C1 segment of cervical spinal cord (tissue), 14 donors: ENCODE data around the gene LAMA1.
A peak's percentile ranks its signal among the peaks of the same experiment; 100 is the strongest.

ENCODE experiments used
- DNase-seq, 14 donors: peaks; one replicate each; lab custom pipeline; 2025; lab: John Stamatoyannopoulos, UW

Gene LAMA1

DNA sequence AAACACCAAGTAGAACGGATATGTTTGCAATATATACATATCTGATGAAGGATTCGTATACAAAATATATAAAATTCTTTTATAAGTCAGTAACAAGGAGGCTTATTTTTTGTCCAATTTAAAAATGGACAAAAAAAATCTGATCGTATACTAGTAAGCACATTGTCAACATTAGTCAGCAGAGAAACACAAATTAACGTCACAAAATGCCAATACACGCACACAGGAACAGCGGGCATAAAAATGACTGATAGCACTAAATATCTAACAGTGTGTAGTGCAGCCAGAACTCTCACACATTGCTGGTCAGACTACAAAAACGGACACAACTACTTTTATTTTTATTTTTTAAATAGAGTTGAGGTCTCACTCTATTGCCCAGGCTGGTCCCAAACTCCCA, 69.5 kb downstream of the LAMA1 start:
- no peak for DNase-seq

DNA sequence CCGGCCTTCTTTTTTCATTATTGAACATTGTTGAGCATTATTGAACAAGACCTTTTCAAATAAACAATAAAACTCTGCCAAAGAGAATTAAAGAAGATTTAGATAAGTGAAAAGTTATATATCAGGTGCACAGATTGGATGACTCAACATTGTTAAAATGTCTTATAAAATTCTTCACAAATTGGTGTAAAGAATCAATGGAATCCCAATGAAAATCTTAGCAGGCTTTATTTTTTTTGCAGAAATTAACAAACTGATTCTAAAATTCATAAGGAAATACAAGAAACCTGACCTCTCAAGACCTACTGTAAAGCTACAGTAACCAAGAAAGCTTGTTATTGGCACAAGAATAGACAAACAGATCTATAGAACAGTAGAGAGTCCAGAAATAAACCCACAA, 70.3 kb downstream of the LAMA1 start:
- DNase-seq, result no peak

DNA sequence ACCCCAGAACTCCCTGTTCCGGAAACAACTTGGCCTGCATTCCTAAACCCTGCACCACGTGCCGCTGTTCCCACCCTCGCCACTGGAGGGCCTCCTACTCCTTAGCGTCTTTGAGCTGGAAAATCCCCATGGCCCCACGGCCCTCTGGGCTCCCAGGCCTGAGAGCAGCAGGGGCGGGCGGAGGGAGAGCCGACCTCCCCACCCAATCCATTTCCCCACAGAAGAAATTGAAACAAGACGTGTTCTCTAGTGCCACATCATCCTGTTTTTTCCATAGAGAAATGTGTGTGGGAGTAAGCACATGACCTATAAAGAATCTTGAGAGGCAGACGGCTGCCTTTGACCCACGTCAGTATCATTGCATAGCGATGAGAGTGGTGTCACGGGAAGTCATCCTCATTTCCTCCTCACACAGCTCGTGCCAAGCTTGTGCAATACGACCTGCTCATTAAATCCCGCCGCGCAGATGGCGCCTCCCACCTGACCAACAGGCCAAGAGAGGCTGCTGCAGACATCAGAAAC, 79.2 kb downstream of the LAMA1 start:
- DNase-seq, result peak in 8 of 14 donors; percentile 3 to 46 (median 10)

DNA sequence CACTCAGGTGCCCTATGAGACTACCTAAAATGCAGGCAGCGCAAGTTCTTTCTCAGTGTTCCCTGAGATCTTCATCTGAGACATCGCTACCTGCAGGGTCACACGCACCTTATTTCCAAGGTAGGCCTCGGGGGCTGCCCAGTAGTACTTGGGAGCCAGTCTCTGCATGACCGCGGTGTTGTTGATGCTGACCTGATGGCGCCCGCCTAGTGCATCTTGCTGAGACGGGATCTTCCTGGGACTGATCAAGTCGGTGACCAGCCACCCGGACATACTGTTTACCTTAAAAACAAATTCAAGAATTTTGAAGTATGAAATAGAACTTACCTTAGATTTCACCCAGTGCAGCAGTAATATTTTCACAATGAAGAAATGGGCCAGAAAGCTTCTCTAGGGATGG, 80.1 kb downstream of the LAMA1 start:
- no peak for DNase-seq

DNA sequence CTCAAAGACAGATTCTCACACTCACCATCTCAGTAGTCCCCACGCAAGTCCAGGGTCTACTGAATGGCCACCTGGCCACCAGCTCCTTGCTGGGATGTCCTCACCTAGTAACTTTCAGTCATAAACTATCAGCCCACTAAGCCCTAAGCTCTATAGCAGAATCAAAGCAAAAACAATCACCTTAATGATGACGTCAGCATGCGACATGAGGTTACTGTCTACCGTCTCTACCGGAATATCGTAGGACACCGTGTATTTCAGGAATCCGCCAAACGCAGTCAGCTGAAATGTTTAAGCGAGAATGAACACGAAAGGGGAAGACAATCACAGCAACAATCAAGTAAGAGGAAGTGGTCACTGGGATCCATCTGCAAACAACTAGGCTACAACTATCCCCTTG, 81.8 kb downstream of the LAMA1 start:
- no peak for DNase-seq

DNA sequence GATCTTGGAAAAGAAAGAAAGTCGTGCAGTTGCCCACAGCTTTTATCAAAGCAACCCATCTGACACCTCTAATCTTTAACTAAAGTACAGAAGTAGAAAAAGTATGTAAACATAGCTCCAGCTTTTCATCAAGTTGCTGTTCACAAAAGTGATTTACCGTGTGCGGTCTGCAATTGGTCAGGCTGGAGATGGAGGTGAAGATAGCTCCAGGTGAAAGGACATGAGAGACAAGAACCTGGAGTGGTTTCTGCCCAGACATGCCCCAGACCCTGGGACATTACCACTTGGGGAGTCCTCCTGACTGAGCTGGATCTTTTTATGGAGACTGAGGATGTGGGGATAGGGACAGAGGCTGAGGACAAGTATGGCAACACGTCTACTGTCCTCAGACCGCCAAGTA, 82.7 kb downstream of the LAMA1 start:
- DNase-seq, result no peak

DNA sequence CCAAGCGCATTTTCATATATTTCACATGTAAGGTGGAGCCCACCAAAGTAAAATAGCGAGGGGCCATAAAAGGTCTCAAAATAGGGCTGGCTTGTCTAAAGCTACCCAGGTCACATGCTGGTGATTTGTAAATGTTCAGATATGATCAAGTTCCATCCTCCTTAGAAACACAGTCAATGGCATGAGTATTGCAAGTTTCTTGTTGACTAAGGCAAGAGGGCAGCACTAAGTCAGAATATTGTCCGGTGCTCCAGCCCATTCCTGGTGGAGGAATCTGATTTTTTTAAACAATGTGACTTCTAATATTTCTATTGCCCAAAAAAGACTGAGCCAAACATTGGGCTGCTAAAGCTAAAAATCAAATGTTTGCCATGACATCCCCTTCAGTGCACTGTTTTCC, 85.1 kb downstream of the LAMA1 start:
- no peak for DNase-seq

DNA sequence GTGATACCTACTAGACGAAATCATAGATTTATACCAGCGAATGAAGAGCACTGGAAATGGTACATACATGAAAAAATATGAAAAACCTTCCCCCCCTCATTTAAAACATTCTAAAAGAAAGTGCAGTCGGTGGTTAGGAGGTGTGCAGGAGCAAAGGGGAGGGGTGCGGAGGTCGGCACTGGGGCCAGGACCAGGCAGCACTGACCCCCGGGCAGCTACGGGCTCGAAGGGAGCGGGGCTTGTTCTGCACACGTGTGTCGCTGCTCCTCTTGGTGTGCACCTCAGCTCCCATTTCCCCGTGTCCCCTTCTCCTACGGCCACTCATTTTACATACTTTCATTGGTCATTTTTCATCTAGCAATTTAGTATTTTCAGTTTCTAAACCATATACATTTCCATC, 89.0 kb downstream of the LAMA1 start:
- no peak for DNase-seq

DNA sequence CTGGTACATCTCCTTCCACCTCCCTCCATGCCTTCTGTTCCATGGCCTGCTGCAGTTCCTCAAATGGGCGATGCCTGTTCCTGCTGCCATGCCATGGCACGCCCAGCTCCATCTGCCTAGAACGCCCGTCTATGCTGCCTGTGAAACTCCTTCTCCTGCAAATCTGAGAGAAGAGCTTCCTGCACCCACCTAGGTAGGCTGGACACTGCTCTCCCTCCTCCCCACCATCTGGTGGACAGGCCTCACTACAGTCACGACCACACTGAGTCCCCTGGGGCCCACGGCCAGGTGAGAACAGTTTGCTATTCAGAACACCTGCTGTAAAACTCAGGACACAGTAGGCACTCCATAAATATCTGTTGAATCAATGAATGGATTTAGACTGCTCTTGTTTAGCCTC, 92.4 kb downstream of the LAMA1 start:
- no peak for DNase-seq

DNA sequence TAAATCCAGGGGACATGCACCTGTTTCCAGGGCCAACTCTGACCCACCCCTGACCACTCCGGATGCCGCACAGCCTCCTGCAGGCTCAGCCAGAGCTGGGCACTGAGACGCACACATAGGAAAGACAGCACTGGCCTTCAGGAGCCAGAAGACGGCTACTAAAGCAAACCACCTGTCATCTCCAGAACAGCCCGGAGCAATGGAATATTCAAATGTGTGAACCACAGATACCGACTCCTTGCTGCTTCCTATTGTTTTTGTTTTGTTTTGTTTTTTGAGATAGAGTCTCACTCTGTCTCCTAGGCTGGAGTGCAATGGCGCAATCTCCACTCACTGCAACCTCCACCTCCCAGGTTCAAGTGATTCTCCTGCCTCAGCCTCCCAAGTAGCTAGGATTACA, 94.0 kb downstream of the LAMA1 start:
- no peak for DNase-seq

DNA sequence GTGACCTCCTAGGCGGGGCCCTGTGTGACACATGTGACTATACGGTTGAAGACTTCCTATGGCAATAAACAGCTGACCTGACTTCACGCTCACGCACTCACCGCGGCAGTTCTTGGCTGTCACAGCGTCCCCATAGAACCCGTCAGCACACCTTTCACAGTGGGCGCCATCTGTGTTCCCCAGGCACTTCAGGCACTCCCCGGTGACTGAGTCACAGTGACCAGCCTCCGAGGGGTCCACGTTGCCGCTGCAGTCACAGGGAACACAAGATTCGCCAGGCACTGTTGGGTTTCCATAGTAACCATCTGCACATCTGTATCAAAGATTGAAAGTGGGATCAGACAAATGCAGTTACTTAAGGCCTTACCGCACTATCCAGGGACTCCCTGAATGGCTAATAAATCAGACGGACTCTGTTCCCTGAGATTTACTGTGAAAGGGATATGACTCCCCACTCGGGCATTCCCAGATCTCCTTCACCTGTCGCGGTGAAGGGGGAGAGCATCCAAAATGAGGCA, 94.5 kb downstream of the LAMA1 start:
- no peak for DNase-seq

DNA sequence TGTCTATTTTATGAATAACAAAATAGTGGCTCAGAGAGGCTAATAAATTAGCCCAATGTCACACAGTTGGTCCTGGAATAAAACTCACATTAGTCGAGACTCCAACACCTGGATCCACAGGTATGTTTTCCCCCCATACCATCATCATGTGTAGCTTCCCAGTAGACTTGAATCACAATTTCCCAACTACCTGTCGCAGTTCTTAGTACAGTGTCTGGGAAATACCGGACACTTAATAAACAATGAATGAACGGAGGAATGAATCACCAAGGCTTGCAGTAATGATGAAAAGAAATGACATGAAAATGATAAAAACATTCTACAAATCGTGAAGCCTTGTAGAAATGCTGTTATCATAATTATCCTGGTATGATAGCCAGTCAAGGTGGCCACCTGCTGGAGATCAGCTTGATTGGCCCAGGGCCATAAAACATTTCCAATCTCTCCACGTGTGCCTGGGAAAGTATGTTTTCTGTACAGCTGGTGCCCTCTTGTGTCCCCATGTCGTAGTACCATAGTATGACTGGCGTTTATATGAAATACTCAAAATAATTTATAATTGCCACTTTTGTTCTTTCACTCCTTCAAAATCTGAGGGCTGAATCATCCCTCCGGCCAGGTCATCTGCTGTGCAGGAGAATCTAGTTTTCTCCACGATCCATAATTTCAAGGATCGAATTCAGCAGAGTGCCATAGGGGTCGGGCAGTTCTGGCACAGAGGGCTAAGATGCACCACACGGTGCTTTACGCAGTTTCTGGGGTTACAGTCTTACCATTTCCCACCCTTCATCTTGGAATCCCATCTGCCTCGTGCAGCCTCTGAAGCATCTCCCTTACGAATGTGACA, 95.4 kb downstream of the LAMA1 start:
- peak in 1 of 14 donors; percentile 58 for DNase-seq

DNA sequence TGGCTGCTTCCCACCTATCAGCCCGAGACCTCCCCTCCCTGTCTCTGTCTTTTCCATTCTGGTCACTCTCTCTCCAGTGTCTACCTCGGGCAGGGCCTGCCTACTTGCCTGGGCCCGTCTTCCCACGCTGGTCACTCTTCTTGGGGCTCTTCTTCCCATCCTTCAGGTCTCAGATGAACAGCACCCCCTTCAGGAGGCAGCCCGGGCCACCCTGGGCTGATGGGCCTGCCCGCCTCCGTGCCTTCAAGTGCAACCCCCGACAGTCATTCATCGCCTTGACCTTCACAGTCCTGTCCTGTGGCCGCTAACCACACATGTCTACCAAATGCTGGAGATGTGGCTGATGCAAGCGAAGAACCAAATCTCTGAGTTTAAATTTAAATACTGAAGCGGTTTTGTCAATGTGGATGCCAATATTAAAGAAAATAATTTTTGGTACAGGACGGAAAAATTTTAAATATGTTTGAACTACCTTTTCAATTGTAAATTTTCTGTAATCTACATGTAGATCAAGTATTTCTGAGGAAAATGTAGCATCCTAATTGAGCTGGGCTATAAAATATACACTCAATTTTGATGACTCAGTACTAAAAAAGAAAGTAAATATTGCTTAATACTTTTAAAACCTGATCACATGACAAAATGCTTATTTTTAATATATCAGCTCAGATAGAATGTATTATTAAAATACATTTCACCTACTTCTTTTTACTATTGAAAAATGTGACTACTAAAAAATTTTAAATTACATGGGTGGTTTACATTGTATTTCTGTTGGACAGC, 96.4 kb downstream of the LAMA1 start:
- no peak for DNase-seq

DNA sequence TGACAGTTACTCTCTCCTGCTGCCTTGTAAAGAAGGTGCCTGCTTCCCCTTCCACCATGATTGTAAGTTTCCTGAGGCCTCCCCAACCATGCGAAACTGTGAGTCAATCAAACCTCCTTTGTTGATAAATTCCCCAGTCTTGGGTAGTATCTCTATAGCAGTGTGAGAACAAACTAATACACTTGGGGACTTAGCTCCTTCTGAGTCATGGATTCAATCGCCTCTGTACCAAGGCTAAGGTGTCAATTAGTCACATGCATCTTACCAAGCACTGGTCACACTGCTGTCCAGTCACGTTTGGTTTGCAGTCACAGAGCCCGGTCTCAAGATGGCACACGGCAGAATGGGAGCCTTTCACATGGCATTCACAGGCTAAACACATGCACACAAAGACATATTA, 100.6 kb downstream of the LAMA1 start:
- DNase-seq, result no peak

DNA sequence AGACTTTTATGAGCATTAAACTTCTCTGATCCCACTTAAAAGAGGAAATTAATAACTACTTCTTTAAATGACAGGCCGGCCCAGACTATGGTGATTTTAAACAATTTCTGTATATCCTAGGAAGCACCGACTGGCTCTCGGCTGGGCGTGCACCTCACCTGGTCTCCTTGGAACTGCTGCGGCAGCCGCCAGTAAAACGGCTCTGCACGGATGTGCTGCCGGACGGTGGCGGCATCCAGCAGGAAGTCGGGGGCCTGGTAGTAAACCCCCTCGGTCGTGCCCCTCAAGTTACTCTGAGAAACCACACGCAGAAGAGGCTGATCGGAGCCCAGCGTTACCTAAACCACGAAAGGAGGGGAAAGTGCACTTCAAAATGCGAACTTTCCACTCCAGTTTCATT, 106.5 kb downstream of the LAMA1 start:
- DNase-seq, result no peak

DNA sequence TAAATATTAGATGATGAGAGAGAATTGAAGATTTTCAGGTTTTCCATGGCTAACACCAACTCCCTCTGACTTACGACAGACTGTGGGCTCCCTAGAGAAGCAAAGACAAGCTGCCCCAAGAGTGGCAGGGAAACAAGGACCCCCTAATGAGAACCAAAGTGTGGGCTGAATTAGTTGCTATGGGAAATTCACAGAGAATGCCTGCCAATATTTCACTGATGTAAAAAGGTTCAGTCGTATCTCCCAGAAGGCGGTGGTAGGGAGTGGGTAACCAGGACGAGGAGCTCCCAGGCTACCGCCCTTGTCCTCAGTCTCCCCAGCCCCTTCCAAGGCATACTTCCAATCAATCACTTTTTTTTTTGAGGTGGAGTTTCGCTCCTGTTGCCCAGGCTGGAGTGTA, 113.6 kb downstream of the LAMA1 start:
- no peak for DNase-seq

DNA sequence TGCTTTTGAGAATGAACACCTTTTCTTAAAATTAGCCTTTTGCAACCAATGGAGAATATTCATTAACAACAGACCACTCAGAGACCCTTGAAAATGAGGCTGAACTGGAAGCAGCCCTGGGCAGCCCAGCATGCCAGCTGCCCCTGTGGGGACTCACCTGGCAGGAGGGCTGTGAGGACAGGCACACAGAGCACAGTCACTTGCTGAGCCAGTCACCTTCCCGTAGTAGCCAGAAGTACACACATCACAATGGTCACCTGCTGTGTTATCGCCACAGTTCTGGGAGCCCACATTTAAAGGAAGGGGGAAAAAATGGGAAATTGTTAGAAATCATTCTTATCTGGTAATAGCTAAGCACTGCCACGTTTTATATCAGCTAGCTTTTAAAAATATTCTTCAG, 115.5 kb downstream of the LAMA1 start:
- DNase-seq, result no peak

DNA sequence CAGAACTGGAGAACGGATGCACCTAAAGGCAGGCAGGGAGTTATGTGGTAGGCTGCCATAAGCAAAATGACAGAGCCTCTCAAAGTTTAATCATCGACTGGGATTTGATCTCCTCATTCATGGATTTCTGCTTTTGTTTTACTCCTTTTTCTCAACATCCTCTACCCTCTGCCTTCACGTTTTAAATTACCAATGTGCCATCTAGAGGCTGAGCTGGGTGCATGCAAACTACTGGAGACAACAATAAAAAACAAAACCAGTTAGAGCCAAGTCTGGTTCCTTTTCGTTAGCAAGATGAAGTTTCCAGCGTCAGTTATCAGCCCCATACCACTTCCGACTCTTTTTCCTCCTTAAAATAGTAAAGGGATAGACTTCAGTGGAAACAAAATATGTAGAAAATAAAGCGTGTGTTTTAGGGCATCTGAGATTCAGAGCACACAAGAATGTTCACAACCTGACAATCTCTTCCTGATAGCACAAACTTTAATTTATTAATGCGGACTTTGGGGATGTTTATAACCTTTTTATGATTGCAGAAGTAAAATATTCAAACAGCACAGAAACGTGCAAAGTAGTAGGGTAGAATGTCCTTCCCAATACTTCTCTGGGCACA, 117.0 kb downstream of the LAMA1 start:
- DNase-seq, result peak in 1 of 14 donors; percentile 25

DNA sequence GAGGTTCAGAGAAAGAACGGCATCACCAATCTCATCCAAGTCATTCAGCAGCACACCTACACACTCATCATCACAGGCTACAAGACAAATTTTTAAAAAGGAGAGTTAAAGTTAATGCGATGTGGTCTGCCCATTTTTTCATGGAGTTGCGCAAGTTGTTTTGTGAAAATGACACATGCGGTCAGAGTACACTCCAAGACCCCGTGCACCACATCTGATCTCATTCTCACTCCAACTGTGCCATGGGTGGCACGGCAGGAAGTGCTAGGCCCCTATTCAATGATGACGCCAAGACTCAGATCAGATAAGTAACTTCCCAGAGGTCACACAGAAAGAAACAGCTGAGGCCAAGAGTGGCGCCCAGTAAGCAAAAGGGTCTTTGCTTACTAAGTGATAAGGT, 119.8 kb downstream of the LAMA1 start:
- no peak for DNase-seq

DNA sequence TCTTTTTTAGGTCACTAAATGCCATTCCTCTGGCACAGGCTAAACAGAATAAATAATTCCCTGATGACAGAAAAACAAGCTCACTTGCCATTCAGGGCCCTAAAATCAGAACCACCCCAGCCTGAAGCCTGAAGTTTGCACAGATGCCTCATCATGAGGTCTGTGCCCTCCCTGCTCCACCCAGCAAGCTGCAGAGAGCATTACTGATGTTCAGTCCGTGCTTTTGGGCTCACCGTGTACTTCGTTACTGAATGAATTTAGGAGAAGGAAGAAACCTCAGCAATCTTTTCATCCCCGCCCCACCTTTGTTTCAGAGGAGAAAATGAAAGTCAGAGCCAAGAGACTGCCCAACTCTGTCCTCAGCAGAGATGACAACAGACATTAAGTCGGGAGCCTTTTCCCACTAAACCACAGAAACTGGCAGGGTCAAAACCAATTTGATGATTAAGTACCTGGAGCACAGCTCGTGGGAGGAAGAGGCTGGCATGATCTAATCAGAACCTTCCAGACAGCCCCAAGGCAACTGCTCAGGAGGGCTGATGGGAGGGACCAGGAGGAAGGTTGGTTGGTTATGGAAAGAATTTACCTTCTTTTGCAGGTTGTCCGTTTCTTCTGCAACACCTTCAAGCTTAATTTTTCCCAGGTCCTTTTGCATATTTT, 122.7 kb downstream of the LAMA1 start:
- no peak for DNase-seq

DNA sequence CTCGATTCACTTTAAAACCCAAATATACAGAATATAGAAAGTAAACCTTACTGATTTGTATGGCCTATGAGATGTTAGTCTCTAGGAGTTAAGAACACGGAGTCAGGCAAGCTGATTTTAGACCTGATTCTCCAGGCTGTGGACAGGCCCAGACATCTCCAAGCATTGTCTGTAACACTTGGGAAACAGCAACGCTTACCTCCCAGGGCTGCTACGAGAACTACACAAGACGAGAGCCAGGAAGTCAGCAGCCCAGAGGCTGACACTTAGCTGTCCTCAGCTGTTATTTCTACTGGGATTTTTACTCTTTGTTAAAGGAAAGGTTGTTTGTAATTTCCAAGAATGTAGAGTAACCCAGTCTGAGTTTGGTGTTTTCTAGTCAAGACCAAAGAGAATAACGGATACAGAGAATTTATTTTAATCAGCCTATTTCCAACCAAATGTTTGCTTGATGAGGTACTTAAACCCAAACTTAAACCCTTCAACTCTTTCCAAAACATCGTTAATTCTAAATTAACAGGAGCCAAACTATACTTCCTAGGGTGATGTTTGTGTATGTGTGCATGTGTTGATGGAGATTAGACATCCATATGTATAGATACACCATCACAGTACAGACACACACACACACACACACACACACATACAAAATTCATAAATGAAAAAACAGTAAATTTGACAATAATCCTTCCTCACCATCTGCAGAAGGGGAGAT, 123.4 kb downstream of the LAMA1 start:
- DNase-seq, result peak in 1 of 14 donors; percentile 32
